NT2/D1 (cell line): ENCODE data around the gene CTNNA3.

Experiments
- DNase-seq: peaks from one replicate; pipeline ENCODE4 v3.0.0-alpha.2; 2011; ENCODE audit warnings: low read depth, low spot score
- H3K27me3 ChIP-seq: 2 replicates; pipeline ENCODE4 v1.6.0; 2011; ENCODE audit warnings: mild to moderate bottlenecking; ENCODE audit not compliant: insufficient read length, insufficient read depth
- H3K36me3 ChIP-seq: 2 replicates; pipeline ENCODE4 v1.6.1; 2011; ENCODE audit warnings: mild to moderate bottlenecking, low read length, mixed read lengths; ENCODE audit not compliant: insufficient read depth, insufficient read length
- H3K4me1 ChIP-seq: 2 replicates; pipeline ENCODE4 v1.5.1; 2011; ENCODE audit not compliant: insufficient read depth, insufficient read length
- H3K4me3 ChIP-seq: 2 replicates; pipeline ENCODE4 v1.5.1; 2011; ENCODE audit warnings: low read depth; ENCODE audit not compliant: insufficient read length
- H3K9ac ChIP-seq: 2 replicates; pipeline ENCODE4 v1.6.0; 2011; ENCODE audit warnings: low read depth; ENCODE audit not compliant: insufficient read length
- H3K9me3 ChIP-seq: 2 replicates; pipeline ENCODE4 v1.5.1; 2011; ENCODE audit warnings: mild to moderate bottlenecking, low read length; ENCODE audit not compliant: insufficient read depth
- SUZ12 ChIP-seq: IDR thresholded peaks from 2 replicates; pipeline ENCODE4 v1.6.1; 2011; ENCODE audit not compliant: insufficient read length, insufficient read depth; ENCODE audit errors: extremely low read depth
- YY1 ChIP-seq: IDR thresholded peaks from 2 replicates; pipeline ENCODE4 v1.6.1; 2011; ENCODE audit not compliant: insufficient read length, insufficient read depth
- ZNF274 ChIP-seq: IDR thresholded peaks from 2 replicates; pipeline ENCODE4 v1.6.1; 2011; ENCODE audit warnings: mild to moderate bottlenecking, low read depth, low read length

The CTNNA3 gene

DNA sequence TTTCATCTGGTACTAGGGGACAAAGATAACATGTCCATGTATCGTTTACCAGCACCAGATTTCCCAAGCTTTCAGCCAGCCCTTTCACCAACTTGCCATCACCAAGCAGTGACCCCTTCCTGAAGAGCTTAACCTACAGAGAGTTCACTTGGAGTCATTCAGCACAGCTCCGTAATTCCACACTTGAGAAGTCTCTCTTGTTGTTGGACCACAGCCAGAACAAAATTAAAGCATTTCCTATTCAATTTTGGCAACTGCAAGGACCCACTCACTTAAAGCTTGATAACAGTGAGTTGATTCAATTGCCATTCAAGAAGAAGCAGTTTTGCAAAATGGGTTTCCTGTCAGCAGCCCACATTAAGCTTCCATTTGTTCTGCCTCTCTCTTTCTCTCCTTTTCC is 858.7 kb downstream of the CTNNA3 start:
- Histone ChIP-seq H3K36me3 (no peaks in the 10 kb centered on the region), H3K9me3 (no peaks in the 10 kb centered on the region), H3K4me3 (no peak overlapping the region), H3K4me1 (no peaks in the 10 kb centered on the region), H3K9ac (no peak overlapping the region), H3K27me3 (no peaks in the 10 kb centered on the region)
- TF ChIP-seq YY1 (no peak), ZNF274 (no peak), SUZ12 (no peak)
- DNase-seq = no peak

DNA sequence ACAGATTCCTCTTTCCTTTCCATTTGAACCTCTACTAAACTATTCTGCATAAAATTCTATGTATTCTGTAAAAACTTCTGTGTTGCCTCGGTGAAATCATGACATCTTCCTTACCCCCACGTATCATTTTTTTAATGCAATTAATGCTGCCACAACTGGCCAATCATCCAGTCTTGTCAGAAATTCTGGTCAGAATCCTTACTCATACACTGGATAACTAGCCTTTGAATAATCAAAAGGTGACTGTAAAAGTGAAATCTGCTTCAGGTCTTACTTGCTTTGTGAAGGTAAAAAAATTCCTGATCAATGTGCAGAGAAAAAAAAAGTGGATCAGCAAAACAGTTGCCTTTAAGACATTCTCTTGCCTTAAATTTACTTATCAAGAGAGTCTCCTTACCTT is 859.2 kb downstream of the CTNNA3 start:
- Histone ChIP-seq H3K9ac (no peak overlapping the region), H3K9me3 (no peaks in the 10 kb centered on the region), H3K4me1 (no peaks in the 10 kb centered on the region), H3K36me3 (no peaks in the 10 kb centered on the region), H3K27me3 (no peaks in the 10 kb centered on the region), H3K4me3 (no peak overlapping the region)
- TF ChIP-seq ZNF274 = no peak
- no peak for TF ChIP-seq YY1
- TF ChIP-seq SUZ12 = no peak
- DNase-seq = no peak

DNA sequence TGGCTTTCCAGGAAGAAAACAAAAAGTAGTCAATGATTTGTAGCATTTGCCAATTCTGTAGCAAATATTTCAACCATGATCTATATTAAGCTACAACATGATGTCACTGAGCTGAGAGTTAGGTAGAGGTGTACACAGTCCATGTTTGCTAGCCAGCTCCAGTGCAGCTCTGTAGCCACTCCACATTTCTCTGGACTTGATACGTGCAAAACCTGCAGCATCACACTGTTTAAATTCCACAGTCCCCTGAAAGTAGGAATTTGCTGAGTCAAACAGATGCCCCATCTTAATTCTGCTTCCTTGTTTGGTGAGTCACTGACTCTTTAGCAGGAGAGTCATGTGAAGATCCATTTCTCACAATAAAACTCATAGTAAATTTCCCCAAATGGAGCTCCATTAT is 859.9 kb downstream of the CTNNA3 start:
- H3K4me1 ChIP-seq = no peaks in the 10 kb centered on the region
- TF ChIP-seq YY1 (no peak), ZNF274 (no peak), SUZ12 (no peak)
- no peaks in the 10 kb centered on the region for H3K27me3 ChIP-seq
- H3K9ac ChIP-seq = no peak overlapping the region
- no peak overlapping the region for H3K4me3 ChIP-seq
- H3K36me3 ChIP-seq = no peaks in the 10 kb centered on the region
- no peaks in the 10 kb centered on the region for H3K9me3 ChIP-seq
- no peak for DNase-seq

DNA sequence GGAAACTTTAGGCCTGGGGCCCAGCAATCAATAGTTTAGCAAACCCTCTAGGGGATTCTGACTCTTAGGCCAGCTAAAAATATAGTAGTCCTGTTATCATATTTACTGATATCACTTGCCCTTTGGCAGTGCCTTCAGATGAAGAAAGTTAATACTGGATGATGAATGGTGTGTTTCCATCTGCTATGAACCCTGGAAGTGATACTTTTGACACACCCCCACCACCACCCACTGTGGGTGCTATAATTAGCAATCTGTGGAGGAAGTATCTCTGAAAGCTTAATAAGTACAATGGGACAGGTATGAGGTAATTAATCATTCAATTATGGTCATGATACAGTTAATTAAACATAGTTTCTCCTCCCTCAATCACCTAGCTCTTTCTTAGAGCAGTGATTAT is 860.6 kb downstream of the CTNNA3 start:
- TF ChIP-seq YY1 (no peak), SUZ12 (no peak), ZNF274 (no peak)
- Histone ChIP-seq H3K4me1 (no peaks in the 10 kb centered on the region), H3K4me3 (no peak overlapping the region), H3K27me3 (no peaks in the 10 kb centered on the region), H3K36me3 (no peaks in the 10 kb centered on the region), H3K9ac (no peak overlapping the region), H3K9me3 (no peaks in the 10 kb centered on the region)
- DNase-seq = no peak

DNA sequence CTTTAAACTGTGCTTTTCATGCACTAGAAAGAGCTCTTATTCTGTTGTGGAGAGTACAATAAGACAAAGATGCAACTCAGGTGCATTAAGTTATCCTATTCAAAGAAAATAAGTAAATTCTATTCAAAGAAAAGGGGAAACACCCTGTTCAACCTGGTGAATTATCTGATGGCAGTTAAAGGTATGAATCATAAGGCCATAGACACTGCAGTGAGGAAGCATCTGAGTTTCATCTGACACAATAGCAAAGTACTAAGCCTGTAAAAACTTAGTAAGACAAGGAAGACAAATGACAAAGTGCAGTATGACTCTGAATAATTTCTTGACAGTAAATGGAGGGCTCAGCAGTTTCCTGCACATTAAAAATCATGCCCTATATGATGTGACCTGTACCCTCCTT is 861.2 kb downstream of the CTNNA3 start:
- no peaks in the 10 kb centered on the region for H3K36me3 ChIP-seq
- TF ChIP-seq ZNF274 (no peak), SUZ12 (no peak), YY1 (no peak)
- H3K4me3 ChIP-seq = no peak overlapping the region
- no peaks in the 10 kb centered on the region for H3K27me3 ChIP-seq
- no peak overlapping the region for H3K9ac ChIP-seq
- no peaks in the 10 kb centered on the region for H3K4me1 ChIP-seq
- no peaks in the 10 kb centered on the region for H3K9me3 ChIP-seq
- no peak for DNase-seq

DNA sequence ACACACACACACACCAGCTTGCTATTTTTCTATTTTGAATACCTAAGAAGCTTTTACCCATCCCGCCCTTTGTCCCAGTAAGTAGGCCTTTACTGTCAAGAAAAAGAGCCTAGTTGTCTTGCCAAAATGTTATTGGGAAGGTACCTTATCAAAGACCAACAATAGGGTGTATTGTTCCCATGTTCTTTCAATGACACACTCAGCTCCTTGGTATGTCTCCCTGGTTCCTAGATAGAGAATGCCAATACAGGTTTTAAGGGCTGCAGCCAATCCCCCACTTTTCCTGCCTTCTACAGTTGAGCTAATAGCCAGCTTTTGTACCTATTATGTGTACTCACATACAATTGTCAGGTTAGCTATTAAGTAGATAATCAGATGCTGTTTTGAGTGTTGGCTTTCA is 862.1 kb downstream of the CTNNA3 start:
- H3K27me3 ChIP-seq = no peaks in the 10 kb centered on the region
- no peaks in the 10 kb centered on the region for H3K36me3 ChIP-seq
- no peak overlapping the region for H3K4me3 ChIP-seq
- H3K4me1 ChIP-seq = no peaks in the 10 kb centered on the region
- no peaks in the 10 kb centered on the region for H3K9me3 ChIP-seq
- no peak overlapping the region for H3K9ac ChIP-seq
- DNase-seq = no peak
- TF ChIP-seq SUZ12 = no peak
- no peak for TF ChIP-seq YY1
- TF ChIP-seq ZNF274 = no peak

DNA sequence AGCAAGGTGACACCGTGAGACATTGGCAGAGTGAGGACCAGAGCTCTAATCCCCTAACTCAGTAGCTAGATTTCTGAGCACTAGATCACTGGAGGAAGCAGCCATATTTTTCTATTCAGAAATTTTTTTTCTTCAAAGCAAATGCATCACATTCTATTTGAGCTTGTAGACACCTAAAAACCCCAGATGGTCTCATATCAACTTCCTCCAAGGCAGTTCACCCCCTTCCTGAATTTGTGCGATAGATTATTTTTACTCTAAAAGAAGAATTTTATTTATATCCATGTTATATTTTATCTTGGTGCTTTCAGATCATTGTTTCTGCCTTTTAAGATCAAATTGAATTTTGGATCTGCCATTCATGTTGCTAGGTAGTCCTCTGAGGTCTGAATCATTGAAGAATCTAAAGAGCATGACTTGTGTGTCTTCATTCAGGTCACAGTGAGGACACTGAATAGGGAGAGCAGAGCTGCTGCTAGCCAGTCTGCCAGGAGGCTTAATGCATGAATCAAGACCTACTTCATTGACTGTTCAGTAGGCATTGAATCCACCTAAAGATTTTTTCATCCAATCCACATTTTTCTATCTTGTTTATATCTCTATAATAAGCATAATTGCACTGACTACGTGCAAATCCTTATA is 863.1 kb downstream of the CTNNA3 start:
- Histone ChIP-seq H3K36me3 (no peaks in the 10 kb centered on the region), H3K9ac (no peak overlapping the region), H3K27me3 (no peaks in the 10 kb centered on the region), H3K9me3 (no peaks in the 10 kb centered on the region), H3K4me1 (no peaks in the 10 kb centered on the region), H3K4me3 (no peak overlapping the region)
- DNase-seq = no peak
- TF ChIP-seq ZNF274 = no peak
- TF ChIP-seq SUZ12 = no peak
- no peak for TF ChIP-seq YY1

DNA sequence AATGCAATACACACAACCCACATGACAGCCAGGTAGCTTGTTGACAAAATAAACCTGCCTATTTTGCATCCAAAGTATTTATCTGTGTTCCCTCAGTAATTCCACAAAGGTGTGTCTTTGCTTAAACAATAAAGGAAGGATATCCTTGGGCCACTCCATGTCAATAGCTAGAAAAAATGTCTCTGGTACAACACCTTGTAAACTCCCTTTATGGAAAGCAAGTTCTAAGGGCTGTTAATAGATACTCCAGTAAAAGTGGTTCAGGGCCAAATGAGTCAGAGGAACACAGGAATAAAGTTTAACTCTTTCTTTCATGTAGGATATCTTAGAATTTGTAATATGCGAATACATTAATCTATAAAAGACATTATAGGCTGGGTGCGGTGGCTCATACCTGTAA is 867.0 kb downstream of the CTNNA3 start:
- H3K9ac ChIP-seq = no peak overlapping the region

More for the DNA sequence above, 867.0 kb downstream of the CTNNA3 start:
- Histone ChIP-seq H3K4me3 (no peak overlapping the region), H3K9me3 (no peaks in the 10 kb centered on the region), H3K27me3 (no peaks in the 10 kb centered on the region), H3K36me3 (no peaks in the 10 kb centered on the region), H3K4me1 (no peaks in the 10 kb centered on the region)
- no peak for TF ChIP-seq ZNF274
- TF ChIP-seq YY1 = no peak
- TF ChIP-seq SUZ12 = no peak
- no peak for DNase-seq
